H9 (cell line): Measurements from ENCODE around the gene KLHL18. TPM values are rescaled to one million over a fixed set of nuclear protein-coding genes. Genes with fewer than 3 reads are reported as not detected.

Experiments used
- DNase-seq: peaks from one replicate; pipeline ENCODE4 v3.0.0-alpha.2; 2017
- H2AFZ ChIP-seq: one replicate; pipeline ENCODE4 v1.6.1; 2013; ENCODE audit warnings: mild to moderate bottlenecking, low read length, control low read depth, moderate library complexity
- H2AK5ac ChIP-seq: 2 replicates; pipeline ENCODE4 v1.6.1; 2013; ENCODE audit warnings: low read length, control low read depth, mixed read lengths; ENCODE audit not compliant: insufficient read length
- H2BK120ac ChIP-seq: one replicate; pipeline ENCODE4 v1.6.1; 2013; ENCODE audit warnings: low read depth, mild to moderate bottlenecking, low read length, control low read depth, inconsistent platforms; ENCODE audit not compliant: poor library complexity, severe bottlenecking
- H2BK12ac ChIP-seq: 2 replicates; pipeline ENCODE4 v1.6.1; 2013; ENCODE audit warnings: low read length, control low read depth, mixed read lengths, low read depth; ENCODE audit not compliant: insufficient read length
- H2BK15ac ChIP-seq: 2 replicates; pipeline ENCODE4 v1.6.1; 2013; ENCODE audit warnings: low read depth, low read length, control low read depth
- H2BK20ac ChIP-seq: one replicate; pipeline ENCODE4 v1.6.1; 2013; ENCODE audit warnings: low read depth, mild to moderate bottlenecking, low read length, control low read depth, inconsistent platforms; ENCODE audit not compliant: poor library complexity, severe bottlenecking
- H2BK5ac ChIP-seq: 2 replicates; pipeline ENCODE4 v1.6.1; 2013; ENCODE audit warnings: low read length, control low read depth, mixed read lengths; ENCODE audit not compliant: insufficient read length
- H3K14ac ChIP-seq: 2 replicates; pipeline ENCODE4 v1.6.1; 2013; ENCODE audit warnings: low read length, control low read depth; ENCODE audit not compliant: insufficient read depth
- H3K18ac ChIP-seq: 2 replicates; pipeline ENCODE4 v1.6.1; 2013; ENCODE audit warnings: low read depth, mild to moderate bottlenecking, mixed read lengths, low read length, control low read depth; ENCODE audit not compliant: insufficient read length
- H3K23ac ChIP-seq: 2 replicates; pipeline ENCODE4 v1.6.1; 2013; ENCODE audit warnings: low read length, control low read depth, mixed read lengths, low read depth; ENCODE audit not compliant: insufficient read length
- H3K23me2 ChIP-seq: 2 replicates; pipeline ENCODE4 v1.6.1; 2013; ENCODE audit warnings: low read depth, mild to moderate bottlenecking, mixed read lengths, low read length, control low read depth; ENCODE audit not compliant: insufficient read length, poor library complexity, severe bottlenecking
- H3K27ac ChIP-seq: 2 replicates; pipeline ENCODE4 v1.5.1; 2013; ENCODE audit warnings: low read length, control low read depth, mixed read lengths, low read depth; ENCODE audit not compliant: insufficient read length
- H3K27me3 ChIP-seq: 2 replicates; pipeline ENCODE4 v1.6.1; 2013; ENCODE audit warnings: low read length, control low read depth, inconsistent platforms; ENCODE audit not compliant: insufficient read depth
- H3K4ac ChIP-seq: 2 replicates; pipeline ENCODE4 v1.6.1; 2013; ENCODE audit warnings: low read depth, mild to moderate bottlenecking, control low read depth, inconsistent platforms, low read length, moderate library complexity
- H3K4me1 ChIP-seq: 2 replicates; pipeline ENCODE4 v1.6.1; 2013; ENCODE audit warnings: low read length, control low read depth, inconsistent platforms; ENCODE audit not compliant: insufficient read depth
- H3K4me2 ChIP-seq: 2 replicates; pipeline ENCODE4 v1.6.1; 2013; ENCODE audit warnings: low read length, control low read depth, mixed read lengths; ENCODE audit not compliant: insufficient read length, insufficient read depth
- H3K56ac ChIP-seq: 2 replicates; pipeline ENCODE4 v1.6.1; 2013; ENCODE audit warnings: low read depth, mild to moderate bottlenecking, mixed read lengths, low read length, control low read depth; ENCODE audit not compliant: insufficient read length
- H3K79me1 ChIP-seq: 2 replicates; pipeline ENCODE4 v1.6.1; 2013; ENCODE audit warnings: low read depth, mild to moderate bottlenecking, moderate library complexity, low read length, control low read depth, inconsistent platforms; ENCODE audit not compliant: insufficient read depth, poor library complexity, severe bottlenecking
- H3K79me2 ChIP-seq: 2 replicates; pipeline ENCODE4 v1.6.1; 2013; ENCODE audit warnings: low read length, control low read depth, inconsistent platforms; ENCODE audit not compliant: insufficient read depth
- H3K9ac ChIP-seq: 2 replicates; pipeline ENCODE4 v1.6.1; 2013; ENCODE audit warnings: low read length, control low read depth, mixed read lengths; ENCODE audit not compliant: insufficient read length; ENCODE audit errors: extremely low read depth
- H3K9me3 ChIP-seq: one replicate; pipeline ENCODE4 v1.6.1; 2013; ENCODE audit warnings: low read depth, low read length, inconsistent platforms; ENCODE audit not compliant: control insufficient read depth
- H3T11ph ChIP-seq: one replicate; pipeline ENCODE4 v1.6.1; 2013; ENCODE audit warnings: mild to moderate bottlenecking, low read length, control low read depth, inconsistent platforms
- H4K20me1 ChIP-seq: one replicate; pipeline ENCODE4 v1.6.1; 2013; ENCODE audit not compliant: control insufficient read depth, insufficient read length, insufficient read depth
- H4K5ac ChIP-seq: 2 replicates; pipeline ENCODE4 v1.6.1; 2013; ENCODE audit warnings: low read depth, mild to moderate bottlenecking, mixed read lengths, low read length, control low read depth; ENCODE audit not compliant: insufficient read length
- H4K8ac ChIP-seq: replicated peaks from 2 replicates; pipeline ENCODE4 v1.6.1; 2013; ENCODE audit warnings: low read length, control low read depth, mixed read lengths, low read depth; ENCODE audit not compliant: insufficient read length
- H4K91ac ChIP-seq: 2 replicates; pipeline ENCODE4 v1.6.1; 2013; ENCODE audit warnings: low read depth, mild to moderate bottlenecking, moderate library complexity, mixed read lengths, low read length, control low read depth; ENCODE audit not compliant: insufficient read length
- H3K27ac Mint-ChIP-seq, 3 experiments: 2 replicates in 2 of 3; 3 replicates in 1 of 3; pipeline ENCODE4 v1.8.0; 2020 to 2021; ENCODE audit warnings: mixed read lengths in 3 of 3, mild to moderate bottlenecking in 1 of 3, moderate library complexity in 1 of 3
- H3K27me3 Mint-ChIP-seq: 2 replicates; pipeline ENCODE4 v1.8.0; 2021; ENCODE audit warnings: low read depth, mild to moderate bottlenecking, moderate library complexity, mixed read lengths
- H3K36me3 Mint-ChIP-seq, 3 experiments: 2 replicates in 2 of 3; 3 replicates in 1 of 3; pipeline ENCODE4 v1.8.0; 2020 to 2021; ENCODE audit warnings: low read depth in 3 of 3, mixed read lengths in 3 of 3; ENCODE audit not compliant: insufficient read depth in 1 of 3
- H3K4me1 Mint-ChIP-seq, 2 experiments: 2 replicates each; pipeline ENCODE4 v1.8.0; 2020; ENCODE audit warnings: mixed read lengths in 2 of 2
- H3K4me3 Mint-ChIP-seq, 2 experiments: 2 replicates in 1 of 2; 3 replicates in 1 of 2; pipeline ENCODE4 v1.8.0; 2020 to 2021; ENCODE audit warnings: mild to moderate bottlenecking in 2 of 2, mixed read lengths in 2 of 2, moderate library complexity in 1 of 2
- H3K9me3 Mint-ChIP-seq, 2 experiments: 2 replicates in 1 of 2; 3 replicates in 1 of 2; pipeline ENCODE4 v1.8.0; 2020; ENCODE audit warnings: mild to moderate bottlenecking in 2 of 2, mixed read lengths in 2 of 2, moderate library complexity in 1 of 2
- CTCF ChIP-seq: fragments of 200-600 bp; sonication (generic); conservative IDR thresholded peaks from 3 replicates; pipeline ENCODE4 v1.8.0; 2021; ENCODE audit warnings: antibody characterized with exemption, mild to moderate bottlenecking
- WGBS: extraction: QIAGEN DNeasy Blood & Tissue Kit; methylation state at CpG from one replicate; pipeline ENCODE4 v1.1.7; 2013; ENCODE audit warnings: missing lambda C conversion rate, low lambda C conversion rate, mixed read lengths; ENCODE audit not compliant: insufficient read length; ENCODE audit errors: extremely low coverage; 5-methylcytosine and 5-hydroxymethylcytosine counted together
- total RNA-seq: library from RNA; stranded (reverse); gene quantifications from 2 replicates; pipeline ENCODE4 v1.2.1, GENCODE V29; 2021

The KLHL18 gene
- total RNA-seq, 1 experiment from 2014 or later, result 55.3 TPM

- Mint-ChIP-seq H3K27me3 (no peaks in the 10 kb centered on the region; the same call in 1 of the 2 replicates), H3K9me3 (no peaks in the 10 kb centered on the region), H3K36me3 (no peaks in the 10 kb centered on the region), H3K27ac (no peak overlapping the region), H3K4me1 (peaks cover 9 to 12% of the 10 kb centered on the region in 2 experiments), H3K4me3 (no peak overlapping the region)
- no peaks in the 10 kb centered on the region for H3K79me2 ChIP-seq
- H3K4me1 ChIP-seq, result no peaks in the 10 kb centered on the region
- H3K23ac ChIP-seq, result no peak overlapping the region
- H2BK12ac ChIP-seq, result no peak overlapping the region
- H3K4me2 ChIP-seq, result no peak overlapping the region
- no peak overlapping the region for H4K8ac ChIP-seq
- H4K5ac ChIP-seq, result no peak overlapping the region
- no peak overlapping the region for H2BK5ac ChIP-seq
- H3K23me2 ChIP-seq, result no peaks in the 10 kb centered on the region
- H2BK15ac ChIP-seq, result no peak overlapping the region
- H2AFZ ChIP-seq, result no peak overlapping the region
- H4K20me1 ChIP-seq, result no peaks in the 10 kb centered on the region
- H3K4ac ChIP-seq, result no peak overlapping the region
- DNase-seq, result no peak
- H3K14ac ChIP-seq, result no peak overlapping the region
- TF ChIP-seq CTCF, result no peak
- no peak overlapping the region for H3K56ac ChIP-seq
- H3K79me1 ChIP-seq, result no peaks in the 10 kb centered on the region
- no peak overlapping the region for H2BK120ac ChIP-seq
- H2AK5ac ChIP-seq, result no peak overlapping the region
- no peaks in the 10 kb centered on the region for H3K27me3 ChIP-seq
- no peak overlapping the region for H4K91ac ChIP-seq
- H3K18ac ChIP-seq, result no peak overlapping the region
- H2BK20ac ChIP-seq, result no peak overlapping the region
- no peak overlapping the region for H3K27ac ChIP-seq
- H3T11ph ChIP-seq, result no peak overlapping the region
- no CpG with 5 or more reads among the region's 2 CpGs for WGBS
- no peaks in the 10 kb centered on the region for H3K9me3 ChIP-seq
- H3K9ac ChIP-seq, result no peak overlapping the region
Observed at GRCh38 chr3:47366833-47367232, 84.1 kb downstream of the KLHL18 start.
